ENCODE measurements around the gene UBXN10. TPM values are rescaled to one million over a fixed set of nuclear protein-coding genes. Genes with fewer than 3 reads are reported as not detected.

UBXN10 gene
- total RNA-seq, 1 experiment from 2014 or later, result 0.33 TPM

- H3K4me3 Mint-ChIP-seq (ENCODE audit: low read depth, unreplicated experiment), result no peak overlapping the region
- no peak for DNase-seq
- H3K9me3 Mint-ChIP-seq (ENCODE audit: low read depth, unreplicated experiment), result no peaks in the 10 kb centered on the region
- H3K27me3 Mint-ChIP-seq (ENCODE audit: unreplicated experiment), result no peaks in the 10 kb centered on the region
- BruUV-seq (replicated peaks), result no TSS peak
- H3K36me3 Mint-ChIP-seq (ENCODE audit: insufficient read depth, unreplicated experiment), result peaks cover 18% of the 10 kb centered on the region
- no peak overlapping the region for H3K27ac Mint-ChIP-seq (ENCODE audit: unreplicated experiment)
- no peak for TF ChIP-seq CTCF (IDR thresholded peaks at IDR 0.05; ENCODE audit: unreplicated experiment)
- H3K4me1 Mint-ChIP-seq (ENCODE audit: low read depth, unreplicated experiment), result peaks cover 15% of the 10 kb centered on the region
- CTCF ChIA-PET, result interaction anchor here (1.4 kb wide), 1 partner anchor 48 kb away, joined by 4 read pairs; no protein-coding TSS in a partner anchor
- intact Hi-C loops (cut with micrococcal nuclease; ENCODE audit: unreplicated experiment), result loop anchor here (5.0 kb wide), 1 partner anchor 233 kb away; no protein-coding TSS in a partner anchor
Observed at GRCh38 chr1:20150326-20150705, 35.6 kb upstream of the UBXN10 start.

- Mint-ChIP-seq H3K4me3 (ENCODE audit: low read depth, unreplicated experiment) (no peak overlapping the region), H3K27ac (ENCODE audit: unreplicated experiment) (no peak overlapping the region)
Observed at GRCh38 chr1:20150969-20151368, 34.9 kb upstream of the UBXN10 start.

GRCh38 chr1:20151906-20152598 lies 33.8 kb upstream of the UBXN10 start:
- H3K4me1 Mint-ChIP-seq (ENCODE audit: low read depth, unreplicated experiment), result peaks cover 15% of the 10 kb centered on the region
- TF ChIP-seq CTCF (IDR thresholded peaks at IDR 0.05; ENCODE audit: unreplicated experiment), result peak; percentile 84
- H3K27ac Mint-ChIP-seq (ENCODE audit: unreplicated experiment), result peak overlapping the region; percentile 90

More at GRCh38 chr1:20150969-20151368, 34.9 kb upstream of the UBXN10 start:
- TF ChIP-seq CTCF (IDR thresholded peaks at IDR 0.05; ENCODE audit: unreplicated experiment), result no peak
- peaks cover 3% of the 10 kb centered on the region for H3K9me3 Mint-ChIP-seq (ENCODE audit: low read depth, unreplicated experiment)
- no peak for DNase-seq
- H3K4me1 Mint-ChIP-seq (ENCODE audit: low read depth, unreplicated experiment), result peaks cover 15% of the 10 kb centered on the region
- intact Hi-C loops (cut with micrococcal nuclease; ENCODE audit: unreplicated experiment), result loop anchor here (5.0 kb wide), 1 partner anchor 234 kb away; no protein-coding TSS in a partner anchor
- CTCF ChIA-PET, result interaction anchor here (1.4 kb wide), 1 partner anchor 49 kb away, joined by 4 read pairs; no protein-coding TSS in a partner anchor
- BruUV-seq (replicated peaks), result no TSS peak
- H3K27me3 Mint-ChIP-seq (ENCODE audit: unreplicated experiment), result no peaks in the 10 kb centered on the region
- H3K36me3 Mint-ChIP-seq (ENCODE audit: insufficient read depth, unreplicated experiment), result peaks cover 18% of the 10 kb centered on the region

GRCh38 chr1:20152599-20152930 lies 33.3 kb upstream of the UBXN10 start:
- Mint-ChIP-seq H3K4me1 (ENCODE audit: low read depth, unreplicated experiment) (peaks cover 15% of the 10 kb centered on the region), H3K4me3 (ENCODE audit: low read depth, unreplicated experiment) (peak overlapping the region; percentile 64), H3K36me3 (ENCODE audit: insufficient read depth, unreplicated experiment) (peaks cover 18% of the 10 kb centered on the region), H3K9me3 (ENCODE audit: low read depth, unreplicated experiment) (peaks cover 3% of the 10 kb centered on the region), H3K27ac (ENCODE audit: unreplicated experiment) (peak overlapping the region; percentile 90), H3K27me3 (ENCODE audit: unreplicated experiment) (no peaks in the 10 kb centered on the region)
- TF ChIP-seq CTCF (IDR thresholded peaks at IDR 0.05; ENCODE audit: unreplicated experiment), result no peak
- DNase-seq, result no peak
- no TSS peak for BruUV-seq (replicated peaks)
- intact Hi-C loops (cut with micrococcal nuclease; ENCODE audit: unreplicated experiment), result loop anchor here (1.0 to 5.0 kb wide), 2 partner anchors 51 to 235 kb away; no protein-coding TSS in a partner anchor
- CTCF ChIA-PET, result interaction anchor here (1.0 to 2.7 kb wide), 4 partner anchors 28 to 233 kb away, joined by 3 to 16 read pairs (median 7); no protein-coding TSS in a partner anchor

More at GRCh38 chr1:20151906-20152598, 33.8 kb upstream of the UBXN10 start:
- Mint-ChIP-seq H3K4me3 (ENCODE audit: low read depth, unreplicated experiment) (peak overlapping the region; percentile 64), H3K27me3 (ENCODE audit: unreplicated experiment) (no peaks in the 10 kb centered on the region), H3K9me3 (ENCODE audit: low read depth, unreplicated experiment) (peaks cover 3% of the 10 kb centered on the region), H3K36me3 (ENCODE audit: insufficient read depth, unreplicated experiment) (peaks cover 18% of the 10 kb centered on the region)
- peak; percentile 84 for DNase-seq
- intact Hi-C loops (cut with micrococcal nuclease; ENCODE audit: unreplicated experiment), result loop anchor here (1.0 to 5.0 kb wide), 2 partner anchors 51 to 235 kb away; no protein-coding TSS in a partner anchor
- BruUV-seq (replicated peaks), result no TSS peak
- CTCF ChIA-PET, result interaction anchor here (0.6 to 2.7 kb wide), 6 partner anchors 19 to 177 kb away, joined by 3 to 16 read pairs (median 4); no protein-coding TSS in a partner anchor
